Keratinocyte (primary cell): ENCODE results near the gene TRMO. TPM values are rescaled to one million over a fixed set of nuclear protein-coding genes. Genes with fewer than 3 reads are reported as not detected.

Source experiments
- DNase-seq: peaks from one replicate; pipeline ENCODE4 v3.0.0-alpha.2; 2011; ENCODE audit warnings: low read depth, missing footprints, low spot score
- FAIRE-seq: peaks from 2 replicates; lab custom pipeline; 2011; peaks lifted over from hg19 to GRCh38; lab: Jason Lieb, UNC
- H2AFZ ChIP-seq: 2 replicates; pipeline ENCODE4 v1.6.0; 2012; ENCODE audit warnings: low read length, control low read depth, inconsistent platforms; ENCODE audit not compliant: control insufficient read depth
- H3K27ac ChIP-seq: 2 replicates; pipeline ENCODE4 v1.5.1; 2011; ENCODE audit warnings: low read length; ENCODE audit not compliant: control insufficient read depth, insufficient read depth
- H3K27me3 ChIP-seq: 3 replicates; pipeline ENCODE4 v1.6.0; 2011; ENCODE audit warnings: low read length; ENCODE audit not compliant: control insufficient read depth, insufficient read depth; ENCODE audit errors: extremely low read depth
- H3K36me3 ChIP-seq, 2 experiments: 2 replicates in 1 of 2; 3 replicates in 1 of 2; pipeline ENCODE4 v1.5.1; 2011; ENCODE audit warnings: low read length in 2 of 2, mild to moderate bottlenecking in 1 of 2; ENCODE audit not compliant: control insufficient read depth in 2 of 2, insufficient read depth in 2 of 2; ENCODE audit errors: extremely low read depth in 1 of 2
- H3K4me1 ChIP-seq: 3 replicates; pipeline ENCODE4 v1.5.1; 2011; ENCODE audit warnings: low read length; ENCODE audit not compliant: control insufficient read depth, insufficient read depth; ENCODE audit errors: extremely low read depth
- H3K4me2 ChIP-seq: 3 replicates; pipeline ENCODE4 v1.6.0; 2011; ENCODE audit warnings: low read depth, low read length; ENCODE audit not compliant: control insufficient read depth, insufficient read depth; ENCODE audit errors: extremely low read depth
- H3K4me3 ChIP-seq, 3 experiments: fragments of 200-600 bp in 1 of 3; sonication (generic) in 1 of 3; 2 replicates in 2 of 3; 3 replicates in 1 of 3; pipeline ENCODE4 v1.5.1; 2011 to 2016; ENCODE audit warnings: low read length in 3 of 3, mild to moderate bottlenecking in 3 of 3, control low read depth in 2 of 3, inconsistent platforms in 1 of 3, low read depth in 1 of 3, mixed read lengths in 1 of 3, mixed run types in 1 of 3, moderate library complexity in 1 of 3; ENCODE audit not compliant: control insufficient read depth in 2 of 3, insufficient read depth in 2 of 3; ENCODE audit errors: extremely low read depth in 1 of 3
- H3K79me2 ChIP-seq: 2 replicates; pipeline ENCODE4 v1.6.0; 2012; ENCODE audit warnings: low read length; ENCODE audit not compliant: control insufficient read depth, insufficient read depth
- H3K9ac ChIP-seq: 3 replicates; pipeline ENCODE4 v1.6.0; 2011; ENCODE audit warnings: low read length; ENCODE audit not compliant: control insufficient read depth, insufficient read depth; ENCODE audit errors: extremely low read depth
- H3K9me1 ChIP-seq: 3 replicates; pipeline ENCODE4 v1.6.0; 2011; ENCODE audit warnings: low read length; ENCODE audit not compliant: control insufficient read depth, insufficient read depth; ENCODE audit errors: extremely low read depth
- H3K9me3 ChIP-seq: 2 replicates; pipeline ENCODE4 v1.5.1; 2012; ENCODE audit warnings: low read depth, low read length; ENCODE audit not compliant: control insufficient read depth
- H4K20me1 ChIP-seq: 3 replicates; pipeline ENCODE4 v1.6.0; 2011; ENCODE audit warnings: low read length; ENCODE audit not compliant: control insufficient read depth, insufficient read depth; ENCODE audit errors: extremely low read depth
- EZH2 ChIP-seq: IDR thresholded peaks from one replicate; pipeline ENCODE4 v1.6.1; 2012; ENCODE audit warnings: inconsistent platforms, mild to moderate bottlenecking, low read length, moderate library complexity
- dilution Hi-C: fragments of 300-500 bp; cut with MboI; formaldehyde crosslinking; loops from one replicate; pipeline ENCODE4 v1.7.0; 2020; ENCODE audit warnings: low sequenced_read_pairs; ENCODE audit not compliant: extremely low pct_ligation_motif_present
- polyA plus RNA-seq, 5 experiments: library from polyadenylated mRNA; depleted of rRNA in 3 of 5; stranded (reverse) in 3 of 5; stranded (forward) in 1 of 5; unstranded in 1 of 5; fragments of >200 nt; gene quantifications; 1 replicate in 1 of 5; 2 replicates in 3 of 5; 3 replicates in 1 of 5; pipeline versions ENCODE4 v1.2.1 to v1.2.3, GENCODE V29; 2011 to 2012; ENCODE audit warnings: missing spikeins in 2 of 5, low read depth in 1 of 5, low replicate concordance in 1 of 5
- TF ChIP-seq, protein P1 (sequence below), 3 experiments: IDR thresholded peaks in 1 of 3; conservative IDR thresholded peaks in 1 of 3; optimal IDR thresholded peaks in 1 of 3; 2 replicates in 2 of 3; 3 replicates in 1 of 3; pipeline versions ENCODE3 to v1.5.1; 2011; ENCODE audit warnings: low read length in 3 of 3, mild to moderate bottlenecking in 3 of 3, moderate library complexity in 2 of 3, control low read depth in 1 of 3, inconsistent platforms in 1 of 3; ENCODE audit not compliant: insufficient read depth in 2 of 3; ENCODE audit errors: extremely low read depth in 1 of 3

TRMO gene
- polyA plus RNA-seq, 1 donor (not counting 4 experiments of a cell fraction or from before 2014, with no cell fraction given), result 19.4 TPM

DNA sequence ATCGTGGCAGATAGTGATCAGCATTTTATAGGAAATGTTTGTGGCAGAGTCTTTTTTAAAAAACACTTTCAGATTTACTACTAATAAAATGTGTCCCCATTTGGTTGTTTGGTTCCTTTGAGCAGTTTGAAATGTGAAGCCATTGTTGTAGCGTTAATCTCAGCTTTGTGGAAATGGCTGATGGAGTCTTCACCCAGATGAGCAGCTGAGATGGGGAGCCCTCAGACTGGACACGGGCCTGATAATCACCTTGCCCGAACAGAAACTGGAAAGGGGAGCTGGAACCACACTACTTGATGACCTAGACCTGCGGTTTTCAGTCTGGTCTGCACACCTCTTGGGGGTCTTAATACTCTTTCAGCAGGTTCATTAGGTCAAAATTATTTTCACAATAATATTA is 40.3 kb upstream of the TRMO start:
- no peaks in the 10 kb centered on the region for H3K9me1 ChIP-seq
- H3K4me1 ChIP-seq, result no peaks in the 10 kb centered on the region
- H3K9ac ChIP-seq, result no peak overlapping the region
- no peaks in the 10 kb centered on the region for H3K36me3 ChIP-seq
- TF ChIP-seq, protein P1, sequence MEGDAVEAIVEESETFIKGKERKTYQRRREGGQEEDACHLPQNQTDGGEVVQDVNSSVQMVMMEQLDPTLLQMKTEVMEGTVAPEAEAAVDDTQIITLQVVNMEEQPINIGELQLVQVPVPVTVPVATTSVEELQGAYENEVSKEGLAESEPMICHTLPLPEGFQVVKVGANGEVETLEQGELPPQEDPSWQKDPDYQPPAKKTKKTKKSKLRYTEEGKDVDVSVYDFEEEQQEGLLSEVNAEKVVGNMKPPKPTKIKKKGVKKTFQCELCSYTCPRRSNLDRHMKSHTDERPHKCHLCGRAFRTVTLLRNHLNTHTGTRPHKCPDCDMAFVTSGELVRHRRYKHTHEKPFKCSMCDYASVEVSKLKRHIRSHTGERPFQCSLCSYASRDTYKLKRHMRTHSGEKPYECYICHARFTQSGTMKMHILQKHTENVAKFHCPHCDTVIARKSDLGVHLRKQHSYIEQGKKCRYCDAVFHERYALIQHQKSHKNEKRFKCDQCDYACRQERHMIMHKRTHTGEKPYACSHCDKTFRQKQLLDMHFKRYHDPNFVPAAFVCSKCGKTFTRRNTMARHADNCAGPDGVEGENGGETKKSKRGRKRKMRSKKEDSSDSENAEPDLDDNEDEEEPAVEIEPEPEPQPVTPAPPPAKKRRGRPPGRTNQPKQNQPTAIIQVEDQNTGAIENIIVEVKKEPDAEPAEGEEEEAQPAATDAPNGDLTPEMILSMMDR (optimal IDR thresholded peaks at IDR 0.05 in 1 of 3, IDR thresholded peaks at IDR 0.05 in 1 of 3, conservative IDR thresholded peaks at IDR 0.05 in 1 of 3; ENCODE audit: extremely low read depth in 1 of 3, insufficient read depth in 2 of 3, low read length in 3 of 3), result no peak
- no peak for TF ChIP-seq EZH2
- no peak overlapping the region for H3K4me2 ChIP-seq
- H3K4me3 ChIP-seq, result no peak overlapping the region
- no peak overlapping the region for H3K27ac ChIP-seq
- H2AFZ ChIP-seq, result no peak overlapping the region
- no peaks in the 10 kb centered on the region for H3K27me3 ChIP-seq
- no peaks in the 10 kb centered on the region for H3K9me3 ChIP-seq
- H3K79me2 ChIP-seq, result no peaks in the 10 kb centered on the region
- DNase-seq (no peak), FAIRE-seq (no peak)
- dilution Hi-C loops, result no loop called here
- no peaks in the 10 kb centered on the region for H4K20me1 ChIP-seq

DNA sequence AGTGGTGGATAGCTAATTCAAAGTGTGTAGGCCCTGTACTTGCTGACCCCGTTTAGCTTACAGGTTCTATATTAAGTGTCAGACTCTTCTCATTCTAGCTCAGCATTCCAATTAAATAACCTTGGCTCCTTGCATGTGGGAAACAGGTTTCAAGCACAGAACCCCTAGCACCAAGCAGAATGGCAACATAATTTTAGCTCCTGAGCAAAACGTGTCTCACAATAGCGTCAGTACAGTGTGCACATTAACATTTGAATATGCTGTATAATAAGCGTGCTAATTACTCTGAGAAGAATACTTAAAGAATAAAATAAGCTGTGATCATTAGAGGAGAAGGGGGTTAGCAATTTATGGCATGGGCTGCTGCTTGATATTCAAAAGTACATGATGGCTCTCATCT is 39.8 kb upstream of the TRMO start:
- H3K27me3 ChIP-seq, result no peaks in the 10 kb centered on the region
- H3K79me2 ChIP-seq, result no peaks in the 10 kb centered on the region
- no peaks in the 10 kb centered on the region for H3K9me3 ChIP-seq
- H3K4me2 ChIP-seq, result no peak overlapping the region
- DNase-seq, result no peak
- no peak overlapping the region for H3K27ac ChIP-seq
- H3K4me3 ChIP-seq, result no peak overlapping the region
- dilution Hi-C loops, result no loop called here
- no peaks in the 10 kb centered on the region for H4K20me1 ChIP-seq
- H3K9me1 ChIP-seq, result no peaks in the 10 kb centered on the region
- no peak overlapping the region for H2AFZ ChIP-seq
- no peak overlapping the region for H3K9ac ChIP-seq
- FAIRE-seq, result no peak
- TF ChIP-seq, protein P1 (optimal IDR thresholded peaks at IDR 0.05 in 1 of 3, IDR thresholded peaks at IDR 0.05 in 1 of 3, conservative IDR thresholded peaks at IDR 0.05 in 1 of 3; ENCODE audit: extremely low read depth in 1 of 3, insufficient read depth in 2 of 3, low read length in 3 of 3), result no peak
- no peak for TF ChIP-seq EZH2
- H3K36me3 ChIP-seq, result no peaks in the 10 kb centered on the region
- H3K4me1 ChIP-seq, result no peaks in the 10 kb centered on the region
